GM21360 (cell line): ENCODE data around the gene IMPA2.
"Not testable (repeated sequence)": the region's sequence is repeated elsewhere in the genome, so short reads cannot be mapped to it uniquely, and the experiment has no call there.

Experiments
- ATAC-seq: cut with Tn5 transposase; IDR thresholded peaks from one replicate; pipeline ENCODE4 v1.9.1; 2021; ENCODE audit warnings: mild to moderate bottlenecking, moderate library complexity; ENCODE audit not compliant: unreplicated experiment

The IMPA2 gene

DNA sequence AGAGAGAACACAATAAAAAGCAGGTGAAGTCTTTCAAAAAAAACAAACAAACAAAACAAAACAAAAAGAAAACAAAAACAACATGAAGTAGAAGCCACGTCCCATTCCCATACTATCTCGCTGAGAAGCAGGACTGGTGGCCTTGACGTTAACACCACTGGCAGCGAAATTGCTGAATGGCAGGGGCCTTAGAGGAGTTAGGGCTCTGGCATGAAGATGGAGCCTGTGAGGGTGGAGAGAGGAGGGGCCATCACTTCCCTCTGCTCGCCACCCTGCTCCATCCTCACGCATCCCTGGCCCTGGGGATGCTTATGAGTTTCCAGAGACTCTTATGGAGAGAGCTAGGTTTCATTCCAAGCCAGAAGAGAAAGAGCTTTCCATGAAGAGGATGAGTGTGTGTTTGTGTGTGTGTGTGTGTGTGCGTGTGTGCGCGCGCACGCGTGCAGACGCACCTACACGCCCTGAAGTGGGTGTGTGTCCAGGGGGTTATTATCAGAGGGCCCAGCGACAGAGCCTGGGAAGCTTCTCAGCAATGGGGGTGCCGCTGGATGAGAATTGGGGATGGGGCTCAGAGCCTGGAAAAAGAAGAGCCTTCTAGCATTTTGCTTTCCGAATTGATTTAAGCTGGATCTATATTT is 20.4 kb upstream of the IMPA2 start:
- no peak for ATAC-seq

DNA sequence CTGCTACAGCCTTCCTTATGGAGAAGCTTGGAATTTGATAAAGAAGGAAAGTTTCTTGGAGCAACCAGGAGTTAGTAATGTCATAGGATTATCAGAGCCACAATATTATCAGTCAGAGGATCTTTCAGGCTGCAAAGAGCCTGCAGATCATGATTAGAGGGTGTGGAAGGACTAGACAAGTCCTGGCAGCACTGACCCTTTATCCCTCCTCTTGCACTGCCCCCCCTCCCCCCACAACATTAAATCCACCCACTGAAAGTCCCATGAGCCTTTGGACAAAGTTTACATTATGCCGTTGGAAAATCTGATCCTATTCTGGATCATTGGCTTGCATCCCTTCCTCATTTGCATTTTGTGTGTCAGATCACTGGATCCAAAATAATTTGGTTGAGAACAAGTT is 18.7 kb upstream of the IMPA2 start:
- ATAC-seq: no peak

GRCh38 chr18:11963991-11964484 is 17.3 kb upstream of the IMPA2 start:
- ATAC-seq: no peak

DNA sequence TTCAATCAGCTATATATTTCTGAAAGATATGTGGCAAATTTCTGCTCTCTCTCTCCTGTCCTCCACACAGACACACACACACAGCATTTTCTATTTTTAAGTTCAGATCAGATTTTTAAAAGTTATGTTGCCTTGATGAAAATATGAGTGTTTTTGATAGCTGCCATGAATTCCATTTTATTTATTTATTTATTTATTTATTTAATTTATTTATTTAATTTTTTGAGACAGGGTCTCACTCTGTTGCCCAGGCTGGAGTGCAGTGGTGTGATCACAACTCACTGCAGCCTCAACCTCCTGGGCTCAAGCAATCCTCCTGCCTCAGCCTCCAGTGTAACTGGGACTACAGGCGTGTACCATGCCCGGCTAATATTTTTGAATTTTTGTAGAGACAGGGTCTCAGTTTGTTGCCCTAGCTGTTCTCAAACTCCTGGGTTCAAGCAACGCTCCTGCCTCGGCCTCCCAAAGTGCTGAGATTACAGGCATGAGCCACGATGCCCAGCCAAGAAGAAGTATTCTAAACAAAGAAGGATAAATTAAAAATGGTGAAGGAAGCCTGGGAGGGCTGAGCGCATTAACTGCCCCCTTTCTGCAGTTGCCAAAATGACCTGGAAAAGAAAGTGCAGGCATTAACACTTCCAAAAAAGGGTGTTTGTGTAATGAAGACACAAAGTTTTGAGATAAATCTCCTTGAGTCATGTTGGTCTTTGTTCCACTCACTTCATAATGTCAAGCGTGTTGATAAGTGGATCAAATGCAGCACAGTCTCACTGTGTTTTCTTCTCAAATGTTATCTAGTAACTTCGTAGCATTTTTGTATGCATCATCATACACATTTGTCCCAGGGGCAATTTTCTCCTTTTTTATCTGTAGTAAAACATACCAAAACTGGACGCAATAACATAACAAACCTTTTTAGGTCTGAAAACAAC is 11.1 kb upstream of the IMPA2 start:
- ATAC-seq: no peak

DNA sequence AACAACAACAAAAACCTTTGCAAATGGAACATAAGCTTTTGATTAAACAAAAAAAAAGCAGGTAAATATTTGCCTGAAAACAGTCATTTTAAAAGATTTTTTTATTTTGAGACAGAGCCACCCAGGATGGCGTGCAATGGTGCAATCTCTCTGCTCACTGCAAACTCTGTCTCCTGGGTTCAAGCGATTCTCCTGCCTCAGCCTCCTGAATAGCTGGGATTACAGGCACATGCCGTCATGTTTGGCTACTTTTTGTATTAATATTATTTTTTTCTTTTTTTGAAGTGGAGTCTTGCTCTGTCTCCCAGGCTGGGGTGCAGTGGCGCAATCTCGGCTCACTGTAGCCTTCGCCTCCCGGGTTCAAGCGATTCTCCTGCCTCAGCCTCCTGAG is 10.5 kb upstream of the IMPA2 start:
- ATAC-seq: not testable (repeated sequence)

DNA sequence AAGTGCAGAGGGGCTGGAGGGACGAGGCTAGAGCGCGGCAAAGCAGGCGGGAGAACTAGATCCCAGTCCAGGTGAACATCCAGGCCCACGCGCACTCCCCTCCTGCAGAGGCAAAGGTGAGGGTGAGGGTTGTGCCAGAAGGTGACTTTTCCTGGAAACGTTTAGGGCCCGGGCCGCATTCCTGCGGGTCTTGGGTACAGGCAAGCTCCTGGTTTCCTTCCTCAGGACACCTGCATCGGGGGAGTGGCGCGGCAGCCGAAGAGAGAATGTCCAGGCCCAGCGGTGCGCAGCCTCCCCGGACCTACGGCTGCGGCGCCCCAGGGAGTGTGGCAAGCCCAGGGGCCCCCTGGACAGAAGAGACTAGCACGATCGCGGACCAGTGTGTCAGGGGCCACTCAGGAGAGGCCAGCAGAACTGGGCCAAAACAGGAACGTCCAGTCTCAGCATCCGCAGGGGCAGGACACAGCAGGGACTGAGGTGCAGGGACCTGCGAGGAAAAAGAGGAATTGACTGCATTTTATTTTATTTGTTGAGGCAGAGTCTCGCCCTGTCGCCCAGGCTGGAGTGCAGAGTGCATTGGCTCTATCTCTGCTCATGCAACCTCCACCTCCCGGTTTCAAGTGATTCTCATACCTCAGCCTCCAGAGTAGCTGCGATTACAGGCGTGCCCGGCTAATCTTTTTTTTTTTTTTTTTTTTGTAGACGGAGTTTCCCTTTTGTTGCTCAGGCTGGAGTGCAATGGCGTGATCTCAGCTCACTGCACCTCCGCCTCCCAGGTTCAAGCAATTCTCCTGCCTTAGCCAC is 8.7 kb upstream of the IMPA2 start:
- ATAC-seq: no peak

- ATAC-seq: no peak
Measured at GRCh38 chr18:11974741-11975325, 6.5 kb upstream of the IMPA2 start.

DNA sequence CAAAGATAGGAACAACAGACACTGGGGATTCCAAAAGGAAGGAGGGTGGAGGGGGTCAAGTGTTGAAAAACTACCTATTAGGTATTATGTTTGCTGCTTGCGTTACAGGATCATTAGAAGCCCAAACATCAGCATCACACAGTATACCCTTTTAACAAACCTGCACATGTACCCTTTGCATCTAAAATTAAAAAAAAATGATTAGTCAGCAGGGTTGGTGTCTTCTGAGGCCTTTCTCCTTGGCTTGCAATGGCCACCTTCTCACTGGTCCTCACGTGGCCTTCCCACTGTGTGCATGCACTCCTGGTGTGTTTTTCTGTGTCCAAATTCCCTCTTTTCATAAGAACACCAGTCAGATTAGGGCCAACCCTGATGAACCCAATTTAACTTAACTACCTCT is 5.6 kb upstream of the IMPA2 start:
- no peak for ATAC-seq

DNA sequence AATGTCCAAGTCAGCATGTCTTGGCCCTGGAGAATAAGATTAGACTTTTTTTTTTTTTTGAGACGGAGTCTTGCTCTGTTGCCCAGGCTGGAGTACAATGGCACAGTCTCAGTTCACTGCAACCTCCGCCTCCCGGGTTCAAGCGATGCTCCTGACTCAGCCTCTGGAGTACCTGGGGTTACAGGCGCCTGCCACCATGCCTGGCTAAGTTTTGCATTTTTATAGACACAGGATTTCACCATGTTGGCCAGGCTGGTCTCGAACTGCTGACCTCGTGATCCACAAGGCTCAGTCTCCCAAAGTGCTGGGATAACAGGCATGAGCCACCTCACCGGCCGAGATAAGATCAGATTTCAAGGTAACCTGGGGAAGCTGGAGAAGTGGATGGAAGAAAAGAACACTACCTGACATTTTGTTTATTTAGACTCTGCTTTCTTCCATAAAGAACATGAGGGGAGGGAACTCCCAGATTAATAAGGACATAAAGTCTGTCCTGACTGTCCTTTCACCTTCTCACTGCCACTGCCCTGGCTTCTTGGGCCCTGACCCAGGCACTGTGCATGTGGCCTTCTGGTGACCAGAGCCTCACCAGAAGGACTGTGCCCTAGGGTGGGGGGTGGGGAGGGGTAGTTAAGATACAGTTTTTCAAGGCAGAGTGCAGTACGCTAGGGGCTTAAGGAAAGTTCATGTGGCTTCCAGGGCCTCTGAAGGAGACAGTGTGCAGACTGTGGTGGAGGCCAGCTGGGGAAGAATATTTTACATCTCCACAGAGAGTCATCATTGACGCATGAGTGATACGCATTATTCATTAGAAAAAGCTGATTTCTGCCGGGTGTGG is 4.8 kb upstream of the IMPA2 start:
- no peak for ATAC-seq

DNA sequence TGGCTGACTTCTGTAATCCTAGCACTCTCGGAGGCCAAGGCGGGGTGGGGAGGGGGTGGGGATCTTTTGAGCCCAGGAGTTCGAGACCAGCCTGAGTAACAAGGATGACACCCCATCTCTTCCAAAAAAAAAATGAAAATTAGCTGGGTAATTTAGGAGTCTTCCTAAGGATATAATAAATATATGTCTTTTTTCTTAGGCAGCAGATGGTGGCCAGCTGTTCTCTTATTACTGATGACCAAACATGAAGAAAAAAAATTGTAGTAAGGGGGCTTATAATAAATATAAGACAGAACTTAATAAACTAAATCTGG is 4.2 kb upstream of the IMPA2 start:
- ATAC-seq: no peak

DNA sequence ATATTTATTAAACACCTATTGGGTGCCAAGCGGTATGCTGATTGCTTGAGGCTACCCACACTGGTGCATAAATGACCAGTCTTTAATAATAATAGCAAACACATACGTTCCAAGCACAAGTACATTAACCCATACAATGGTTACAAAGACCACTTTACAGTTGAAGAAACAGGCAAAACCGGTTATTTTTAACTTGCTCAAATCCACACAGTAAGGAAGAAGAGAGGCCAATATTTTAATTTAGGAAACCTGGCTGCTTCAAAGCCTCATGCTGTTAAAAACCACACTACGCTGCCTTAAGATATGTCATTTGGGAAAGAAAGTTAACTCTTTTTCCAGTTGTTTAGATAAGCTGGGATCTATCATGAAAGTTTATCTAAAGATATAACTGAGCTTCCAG is 2.4 kb upstream of the IMPA2 start:
- no peak for ATAC-seq

DNA sequence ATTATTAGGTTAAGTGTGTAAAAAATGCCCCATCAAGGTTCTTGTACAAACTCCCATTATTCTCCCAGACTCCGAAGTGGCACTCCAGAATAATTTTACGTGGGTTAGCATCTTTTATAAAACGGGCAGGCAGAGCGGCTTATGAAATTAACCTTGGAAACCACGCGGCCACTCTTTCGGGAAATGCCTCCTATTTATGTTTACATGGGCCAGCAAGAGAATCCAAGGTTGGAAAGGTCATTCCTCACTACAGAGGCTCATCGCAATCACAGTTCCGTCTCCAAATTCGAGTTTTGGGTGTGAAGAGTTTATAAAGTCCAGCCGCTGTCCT is 1.2 kb upstream of the IMPA2 start:
- no peak for ATAC-seq

- ATAC-seq: peak; percentile 78
Measured at GRCh38 chr18:11980494-11981191, 664 bp upstream of the IMPA2 start.

GRCh38 chr18:11981543-11982366 is 448 bp downstream of the IMPA2 start:
- ATAC-seq: peak; percentile 21

DNA sequence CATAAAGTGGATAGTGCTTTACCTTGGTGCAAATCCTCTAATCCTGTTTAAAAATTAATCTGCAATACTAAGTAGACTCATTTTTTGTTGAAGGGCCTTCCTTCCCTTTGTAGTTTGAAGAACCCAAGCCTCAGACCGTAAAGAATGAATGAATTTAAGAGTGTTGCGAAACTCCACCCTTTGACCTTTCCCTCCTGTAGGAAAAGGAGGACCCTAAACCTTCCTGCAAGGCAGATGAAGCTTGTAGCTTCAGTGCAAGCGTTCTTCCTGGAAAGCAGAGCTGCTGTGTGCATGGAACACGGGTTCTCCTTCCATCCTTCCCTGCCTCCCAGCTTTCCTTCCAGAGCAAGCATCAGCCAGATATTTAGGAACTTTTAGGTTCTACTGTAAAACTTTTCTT is 1.7 kb downstream of the IMPA2 start:
- no peak for ATAC-seq

GRCh38 chr18:11983592-11983991 is 2.3 kb downstream of the IMPA2 start:
- ATAC-seq: no peak

DNA sequence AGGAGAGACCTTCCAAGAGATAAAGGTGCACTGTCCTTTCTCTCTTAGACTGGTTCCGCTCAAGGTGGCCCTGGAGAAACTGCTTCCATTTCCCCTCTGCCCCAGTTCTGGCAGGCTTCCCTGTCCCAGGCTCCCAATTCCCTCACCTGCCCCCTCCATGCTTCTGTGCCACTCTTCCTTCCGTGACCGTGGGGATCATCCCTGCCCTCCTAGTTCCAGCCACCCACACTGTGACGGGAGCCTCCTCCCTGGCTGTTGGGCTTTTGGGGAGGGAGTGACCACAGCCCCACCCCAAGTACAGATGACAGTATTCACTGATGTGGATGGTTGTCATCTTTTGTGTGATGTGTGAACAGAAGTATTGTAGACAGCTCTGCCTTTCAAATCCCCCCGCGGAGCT is 2.8 kb downstream of the IMPA2 start:
- ATAC-seq: no peak

- no peak for ATAC-seq
Measured at GRCh38 chr18:11985586-11985985, 4.3 kb downstream of the IMPA2 start.

- ATAC-seq: no peak
Measured at GRCh38 chr18:11986061-11986460, 4.8 kb downstream of the IMPA2 start.
